Limb (tissue), 2 donors: ENCODE measurements around the gene DTD1.
A peak's percentile ranks its signal among the peaks of the same experiment; 100 is the strongest.

Experiments
- DNase-seq, 2 donors: peaks; one replicate each; pipeline ENCODE4 v3.0.0-alpha.2; 2016; ENCODE audit errors: extremely low spot score in 2 of 2

Gene DTD1

DNA sequence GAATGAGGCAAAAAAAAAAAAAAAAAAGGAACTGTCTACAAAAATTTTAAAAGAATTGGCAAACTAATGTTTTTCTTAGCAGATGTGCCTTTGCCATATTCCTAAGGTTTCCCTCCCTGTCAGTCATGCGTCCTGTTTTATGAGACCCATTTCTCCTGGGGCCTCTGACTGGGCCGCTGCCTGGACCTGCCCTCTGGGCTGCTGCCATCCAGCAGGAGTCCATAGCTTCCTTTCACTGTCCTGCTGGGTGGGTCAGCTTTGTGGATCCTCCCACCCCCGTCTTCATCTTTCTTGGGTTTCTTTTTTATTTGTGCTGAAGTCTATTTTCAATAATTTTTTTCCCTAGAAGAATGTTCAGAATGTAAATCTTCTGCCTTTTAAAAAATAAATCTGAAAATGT is 114.9 kb downstream of the DTD1 start:
- no peak for DNase-seq

DNA sequence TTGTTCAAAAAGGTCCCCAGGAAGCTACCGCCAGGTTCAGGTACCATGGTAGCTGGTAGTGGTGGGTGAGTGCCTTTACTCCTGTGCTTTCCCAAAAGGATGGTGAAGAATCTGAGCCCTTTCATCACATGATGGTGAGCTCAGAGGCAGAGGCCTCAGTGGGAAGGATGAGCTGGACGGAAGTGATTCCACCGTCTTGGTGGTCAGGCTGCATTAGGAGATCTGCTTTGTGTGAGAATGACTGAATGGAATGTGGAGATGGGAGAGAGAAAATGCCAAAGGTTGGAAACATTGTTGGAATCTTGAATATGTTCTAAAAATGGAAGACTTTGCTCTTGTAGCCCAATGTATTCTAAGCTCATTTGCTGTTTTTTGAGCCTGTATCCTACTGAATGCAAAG is 117.6 kb downstream of the DTD1 start:
- no peak for DNase-seq

DNA sequence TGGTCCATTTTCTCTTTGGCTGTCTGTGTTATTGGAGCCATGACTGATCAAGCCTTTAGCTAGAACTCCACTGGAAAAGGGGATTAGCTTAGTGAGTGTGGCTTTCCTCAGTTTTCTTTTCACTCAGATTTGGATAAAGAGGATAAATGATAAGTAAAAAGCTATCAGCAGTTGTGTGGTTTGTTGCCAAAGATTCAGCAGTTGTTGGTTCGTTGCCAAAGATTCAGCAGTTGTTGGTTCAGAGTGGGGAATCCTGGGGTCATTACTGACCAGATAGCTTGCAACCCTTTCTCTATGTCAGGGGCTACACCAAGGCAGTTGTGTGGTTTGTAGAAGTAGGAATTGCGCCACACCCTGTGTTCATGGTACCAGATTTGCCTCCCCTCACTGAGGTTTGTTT is 118.1 kb downstream of the DTD1 start:
- DNase-seq = no peak

DNA sequence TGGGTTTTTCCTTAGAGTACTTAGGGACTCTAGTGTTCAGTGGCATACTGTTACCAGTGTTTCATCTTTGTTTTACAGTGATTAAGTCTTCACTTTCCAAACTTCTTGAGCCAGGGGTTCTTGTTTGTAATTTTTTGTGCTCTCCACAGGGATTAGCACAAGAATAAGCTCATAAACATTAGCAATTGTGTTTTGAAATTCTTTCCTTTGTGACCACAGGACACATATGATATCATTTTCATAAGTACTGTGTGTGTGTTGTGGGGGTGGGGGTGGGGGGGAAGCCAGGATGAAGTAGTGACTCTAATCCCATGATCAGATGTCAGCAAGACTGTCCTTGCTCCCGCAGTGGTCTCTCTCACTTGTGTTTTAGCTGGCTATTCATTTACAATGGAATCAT is 124.3 kb downstream of the DTD1 start:
- no peak for DNase-seq

DNA sequence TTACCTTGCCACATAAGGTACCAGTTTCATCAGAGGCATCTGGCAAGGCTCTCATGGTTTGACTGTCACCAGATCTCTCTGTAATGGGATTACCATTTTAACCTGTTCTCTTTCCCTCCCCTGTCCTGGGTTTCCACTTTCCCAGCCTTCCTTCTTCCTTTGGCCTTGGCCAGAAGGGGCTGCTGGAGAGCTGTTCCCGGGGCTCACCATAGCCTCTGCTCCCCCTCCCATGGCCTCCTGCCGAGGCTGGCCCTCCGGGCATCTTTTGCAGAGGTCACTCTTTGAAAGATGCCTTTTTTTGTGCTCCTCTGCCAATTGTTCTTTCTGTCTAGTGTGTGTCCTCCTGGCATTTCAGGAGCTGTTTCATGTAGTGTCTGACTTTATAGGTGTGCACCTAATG is 125.0 kb downstream of the DTD1 start:
- no peak for DNase-seq

DNA sequence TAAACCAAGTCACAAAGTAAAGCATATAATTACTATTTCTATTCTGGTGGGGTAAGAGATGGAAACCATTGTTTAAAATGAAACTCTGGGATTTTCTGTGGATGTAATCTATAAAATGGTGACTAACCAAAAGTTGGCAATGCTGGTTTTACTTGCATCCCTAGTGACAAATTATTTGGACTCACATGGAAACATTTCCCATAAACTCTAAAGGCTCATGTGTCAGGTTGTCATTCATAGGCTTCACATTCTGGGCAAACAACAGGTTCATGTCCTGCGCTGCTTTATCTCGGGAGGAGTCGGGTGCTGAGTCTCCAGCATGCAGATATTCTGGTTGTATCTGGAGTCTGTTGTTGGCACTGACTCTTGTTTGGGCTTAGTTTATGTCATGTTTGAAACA is 127.7 kb downstream of the DTD1 start:
- no peak for DNase-seq

DNA sequence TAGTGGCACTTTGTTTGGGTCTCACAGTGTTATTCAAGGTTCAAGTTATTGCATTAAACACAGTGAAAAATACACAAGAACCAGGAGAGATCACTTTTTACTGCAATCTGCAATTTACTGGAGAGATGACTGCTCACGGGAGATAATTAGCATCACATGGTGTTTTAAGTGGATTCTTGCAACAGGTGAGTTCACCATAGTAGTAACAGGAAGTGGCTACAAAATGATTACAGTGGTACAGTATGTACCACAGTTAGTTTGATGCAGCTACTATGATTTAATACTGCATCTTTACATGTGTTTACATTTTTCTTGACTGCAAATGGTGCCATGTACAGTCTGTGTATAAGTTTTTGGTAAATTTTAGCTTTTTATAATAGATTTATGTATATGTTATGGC is 129.2 kb downstream of the DTD1 start:
- no peak for DNase-seq

DNA sequence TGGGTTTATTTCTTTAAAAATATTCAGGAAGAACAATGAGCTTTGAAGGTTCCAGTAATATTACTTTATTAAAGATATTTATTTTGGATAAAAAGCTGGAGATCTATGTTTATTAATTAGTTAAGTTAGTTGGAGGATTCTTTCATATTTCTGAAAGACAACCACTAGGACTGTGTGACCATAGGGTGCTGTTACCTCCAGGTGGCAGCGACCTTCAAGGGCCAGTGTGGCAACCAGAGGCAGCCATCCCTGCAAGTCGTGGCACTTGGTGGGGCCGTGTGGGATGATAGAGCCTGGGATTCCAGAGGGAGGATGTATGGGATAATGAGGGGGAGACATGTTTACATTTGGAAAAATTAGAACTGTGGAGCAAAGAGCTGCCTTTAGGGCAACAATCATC is 130.3 kb downstream of the DTD1 start:
- DNase-seq = peak in 1 of 2 donors; percentile 13

DNA sequence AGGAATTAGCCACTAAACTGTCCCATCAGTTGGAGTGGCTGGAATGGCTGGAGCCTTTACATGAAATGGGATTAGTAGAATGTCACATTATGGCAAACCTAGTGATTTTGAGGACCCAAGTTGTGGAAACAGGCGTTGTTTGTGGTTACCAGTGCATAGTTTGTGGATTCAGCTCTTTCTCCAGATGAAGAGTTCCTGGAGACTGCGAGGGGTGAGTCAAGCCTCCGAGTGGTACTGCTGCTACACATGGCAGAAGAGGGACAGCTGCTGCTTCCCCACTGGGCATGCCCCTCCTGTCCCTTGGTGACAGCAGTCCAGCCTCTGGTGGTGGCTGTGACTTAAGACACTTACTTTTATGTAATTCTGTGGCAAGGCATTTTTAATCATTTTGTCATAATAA is 131.6 kb downstream of the DTD1 start:
- no peak for DNase-seq

DNA sequence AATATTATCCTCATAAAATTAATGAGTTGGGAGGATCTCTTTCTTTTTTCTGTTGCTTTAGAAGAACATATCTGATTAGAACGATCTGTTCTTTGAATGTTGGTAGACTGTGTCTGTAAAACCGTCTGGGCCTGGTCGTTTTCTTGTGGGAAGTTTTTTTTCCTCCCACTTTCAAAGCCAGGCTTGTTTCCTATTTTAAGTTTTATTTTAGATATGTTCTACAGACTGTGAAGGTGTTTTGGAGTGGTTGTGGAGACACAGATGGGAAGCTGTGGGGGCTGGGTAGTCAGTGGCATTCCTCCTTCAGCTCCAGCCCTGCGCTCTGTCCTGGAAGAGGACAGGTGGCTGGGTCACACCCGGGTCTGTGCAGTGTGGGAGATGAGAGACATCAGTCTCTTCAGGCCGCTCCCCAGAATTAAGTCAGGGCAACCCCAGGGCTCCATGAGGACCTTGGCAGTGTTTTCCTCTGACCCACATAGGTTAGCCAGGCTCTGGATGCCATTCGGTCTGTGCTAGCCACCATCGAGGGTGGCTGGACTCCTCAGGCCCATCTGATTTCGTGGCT is 133.8 kb downstream of the DTD1 start:
- peak in 1 of 2 donors; percentile 11 for DNase-seq

DNA sequence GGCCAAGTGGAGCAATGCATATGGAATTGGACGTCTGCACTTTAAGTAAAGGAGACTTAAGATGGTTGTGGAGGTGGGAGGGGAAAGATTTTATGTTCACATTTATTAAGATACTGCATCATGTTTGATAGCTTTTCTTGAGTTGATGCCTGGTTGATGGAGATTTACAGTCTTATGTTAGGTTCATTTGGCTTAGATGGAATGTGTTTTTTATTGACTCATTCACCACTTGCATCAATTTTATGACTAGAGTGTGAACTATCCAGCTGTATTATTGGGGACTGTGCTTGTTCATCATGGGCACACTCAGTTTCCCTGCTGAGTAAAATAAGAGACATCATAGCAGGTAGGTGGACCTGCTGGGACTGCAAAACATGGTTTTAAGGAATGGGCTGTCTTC is 134.5 kb downstream of the DTD1 start:
- no peak for DNase-seq

DNA sequence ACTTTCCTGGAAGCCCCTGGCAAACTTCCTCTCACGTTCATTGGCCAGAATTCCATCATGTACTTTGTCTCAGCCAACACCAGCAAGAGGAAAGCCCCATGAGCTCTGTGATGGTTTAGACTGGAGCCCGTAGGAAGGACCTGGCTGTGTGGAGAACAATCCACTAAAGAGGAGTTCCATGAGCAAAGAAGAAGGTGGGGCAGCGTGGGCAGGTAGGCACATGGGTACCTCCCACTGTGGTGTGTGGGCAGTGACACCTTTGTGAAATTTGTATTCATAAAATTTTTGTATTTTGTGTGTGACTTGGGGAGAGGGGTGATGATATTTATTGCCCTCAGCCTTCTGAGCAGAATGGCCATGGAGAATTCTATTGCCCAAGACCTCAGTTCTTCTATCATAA is 136.2 kb downstream of the DTD1 start:
- no peak for DNase-seq

DNA sequence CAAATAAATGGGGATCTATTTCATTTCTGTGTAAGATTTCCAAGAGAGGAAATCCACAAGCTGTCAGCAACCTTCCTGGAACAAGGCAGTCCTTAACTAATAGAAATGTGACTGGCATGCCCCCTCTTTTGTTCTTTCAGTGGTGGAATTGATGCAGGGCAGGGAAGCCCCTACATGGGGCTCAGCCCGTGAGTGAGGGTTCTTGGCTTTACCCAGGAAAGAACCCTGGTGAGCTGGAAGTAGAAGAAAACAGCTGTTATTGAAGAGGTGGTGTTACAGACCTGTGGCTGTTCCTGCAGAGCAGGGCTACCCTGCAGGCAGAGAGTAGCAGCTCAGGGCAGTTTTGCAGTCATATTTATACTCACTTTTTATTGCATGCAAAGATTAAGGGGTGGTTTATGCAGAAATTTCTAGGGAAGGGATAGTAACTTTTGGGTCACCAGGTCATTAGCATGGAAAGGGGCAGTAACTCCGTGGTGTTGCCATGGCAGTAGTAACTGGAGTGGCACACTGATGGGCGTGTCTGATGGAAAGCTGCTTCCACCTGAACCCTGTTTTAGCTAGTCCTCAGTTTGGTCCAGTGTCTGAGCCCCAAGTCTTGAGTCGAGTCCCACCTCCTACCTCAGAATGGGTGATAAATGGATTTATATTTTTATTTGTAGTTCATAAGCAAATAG is 137.1 kb downstream of the DTD1 start:
- DNase-seq = no peak

DNA sequence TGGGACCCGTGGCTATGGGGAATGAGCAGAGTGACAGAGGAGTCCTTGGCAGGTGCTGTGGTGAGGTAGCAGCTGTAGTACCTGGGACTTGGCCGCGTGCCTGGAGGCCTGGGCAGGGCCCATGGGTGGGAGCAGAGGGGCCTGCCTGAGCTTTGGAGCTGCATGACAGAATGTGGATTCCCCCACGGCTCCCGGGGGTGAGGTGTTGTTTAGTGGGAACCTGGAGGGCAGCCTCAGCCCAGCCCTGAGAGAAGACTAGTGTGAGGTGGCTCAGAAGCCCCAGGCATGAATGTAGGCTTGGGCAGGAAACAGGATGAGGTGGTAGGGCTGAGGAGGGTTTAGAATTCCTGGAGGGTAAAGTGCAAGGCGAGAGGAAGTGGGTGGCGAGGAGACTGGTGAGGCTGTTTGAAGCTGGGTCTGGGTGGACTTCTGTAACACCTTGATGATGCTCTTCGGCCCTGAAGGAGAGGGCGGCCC is 139.2 kb downstream of the DTD1 start:
- DNase-seq = no peak

DNA sequence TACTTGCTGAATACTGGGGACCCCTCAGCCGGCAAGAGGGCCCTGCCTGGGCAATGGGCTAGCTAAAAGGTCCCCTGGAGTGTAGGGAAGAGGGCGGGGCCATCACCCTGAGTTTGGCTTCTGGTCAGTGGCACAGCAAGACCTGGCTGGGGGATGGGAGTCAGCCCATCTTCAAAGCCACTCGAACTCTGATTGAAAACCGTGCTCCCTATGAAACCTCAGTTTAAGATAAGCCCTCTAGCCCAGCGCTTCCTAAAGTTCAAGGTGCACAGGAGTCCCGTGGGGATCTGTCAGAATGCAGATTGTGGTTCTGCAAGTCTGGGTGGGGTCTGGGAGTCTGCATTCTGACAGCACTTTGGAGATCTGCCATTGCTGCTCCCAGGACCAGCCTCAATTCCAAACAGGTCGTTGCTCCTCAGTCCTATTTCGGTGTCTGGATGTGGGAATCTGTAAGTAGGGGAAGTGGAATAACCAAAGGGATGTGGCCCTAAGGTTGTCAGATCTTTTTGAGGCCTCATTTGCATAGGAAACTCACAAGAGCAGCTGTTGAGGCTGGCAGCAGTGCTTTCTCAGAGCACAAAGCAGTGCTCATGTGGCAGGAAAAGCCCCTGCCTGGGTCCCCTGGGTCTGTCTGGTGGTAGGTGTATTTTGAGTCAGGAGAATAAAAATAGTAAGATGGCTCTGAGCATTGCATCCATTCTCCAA is 140.5 kb downstream of the DTD1 start:
- peak in 1 of 2 donors; percentile 20 for DNase-seq

DNA sequence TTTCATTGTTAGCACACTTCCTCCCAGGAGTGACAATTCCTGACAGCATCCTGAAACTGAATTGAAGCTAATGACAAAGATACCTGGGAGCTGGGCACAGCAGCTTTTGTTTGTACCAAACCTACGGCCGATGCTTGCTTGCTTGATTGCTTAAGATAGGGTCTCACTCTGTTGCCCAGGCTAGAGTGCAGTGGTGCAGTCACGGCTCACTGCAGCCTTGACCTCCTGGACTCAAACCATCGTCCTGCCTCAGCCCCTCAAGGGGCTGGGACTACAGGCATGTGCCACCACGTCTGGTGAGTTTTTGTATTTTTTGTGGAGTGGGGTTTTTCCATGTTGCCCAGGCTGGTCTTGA is 141.0 kb downstream of the DTD1 start:
- DNase-seq = no peak

DNA sequence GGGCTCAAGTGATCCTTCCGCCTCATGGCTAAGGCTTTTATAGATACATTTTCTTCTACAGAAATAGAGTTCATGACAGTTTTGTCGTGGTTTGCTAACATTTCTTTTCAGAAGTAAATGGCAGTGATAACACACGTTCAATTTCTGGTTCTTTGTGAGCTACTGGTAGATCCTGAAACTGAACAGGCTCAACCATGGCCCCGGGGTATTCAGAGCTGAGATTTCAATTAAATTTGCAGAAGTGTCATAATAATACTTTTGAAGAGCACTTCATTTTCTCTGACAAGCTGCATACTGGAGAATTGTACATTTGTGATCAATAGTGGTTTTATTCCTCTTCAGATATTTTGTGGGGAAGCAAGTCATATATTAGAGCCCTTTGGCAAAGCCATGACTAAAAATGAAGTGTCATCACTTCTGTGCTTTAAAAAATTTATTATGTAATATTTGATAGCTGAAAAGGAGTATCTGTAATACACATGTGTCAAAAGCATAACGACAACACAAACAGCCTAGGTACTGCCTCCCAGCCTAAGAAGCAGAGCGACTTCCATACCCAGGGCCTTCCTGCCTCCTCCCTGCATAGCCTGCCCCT is 141.5 kb downstream of the DTD1 start:
- no peak for DNase-seq

DNA sequence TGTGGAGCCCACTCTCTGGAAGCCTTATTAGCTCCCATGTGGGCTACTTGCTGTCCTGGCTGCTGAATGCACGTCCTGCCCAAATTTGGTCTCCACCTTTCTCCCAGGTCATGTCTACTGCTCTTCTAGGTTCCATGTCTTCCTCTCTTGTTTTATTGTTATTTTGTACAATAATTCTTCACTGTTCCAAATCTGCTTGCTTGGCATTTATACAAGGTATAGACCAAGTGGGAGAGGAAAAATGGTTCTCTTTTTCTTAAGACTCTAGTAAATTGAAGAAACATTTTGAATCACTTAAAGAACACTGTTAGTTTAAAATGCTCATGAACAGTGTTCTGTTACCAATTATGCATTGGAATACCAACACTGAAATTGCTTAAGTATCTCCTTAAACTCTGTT is 144.1 kb downstream of the DTD1 start:
- DNase-seq = no peak

DNA sequence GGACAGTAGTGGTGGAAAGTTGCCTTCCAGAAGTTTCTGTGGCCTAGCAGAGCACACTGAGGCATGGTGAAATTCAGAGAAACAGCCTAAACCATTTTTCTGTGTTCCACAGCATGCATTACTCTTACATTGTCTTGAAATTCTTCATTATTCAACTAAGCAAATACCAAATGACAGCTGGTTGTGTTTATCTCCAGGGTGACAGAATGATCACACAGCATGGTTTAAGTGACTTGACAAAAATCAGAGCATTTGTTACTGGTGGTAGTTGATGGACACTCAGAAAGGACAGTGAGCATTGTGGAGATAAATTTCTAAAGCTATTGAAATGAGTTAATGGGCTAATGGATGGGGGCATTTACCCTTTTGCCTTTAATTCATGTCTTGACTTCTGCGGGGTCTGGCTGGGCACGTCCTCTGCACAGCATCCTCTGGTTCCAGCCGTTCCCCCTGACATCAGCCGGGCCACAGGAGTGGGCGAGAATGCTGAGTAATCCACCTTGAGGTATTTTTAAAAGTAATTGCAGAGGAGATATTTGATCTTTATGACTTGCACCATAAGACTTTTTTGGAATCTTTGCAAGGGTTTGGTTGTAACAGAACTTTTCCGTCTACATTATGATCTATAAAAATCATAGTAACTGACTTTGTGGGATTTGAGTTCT is 146.8 kb downstream of the DTD1 start:
- DNase-seq = no peak

DNA sequence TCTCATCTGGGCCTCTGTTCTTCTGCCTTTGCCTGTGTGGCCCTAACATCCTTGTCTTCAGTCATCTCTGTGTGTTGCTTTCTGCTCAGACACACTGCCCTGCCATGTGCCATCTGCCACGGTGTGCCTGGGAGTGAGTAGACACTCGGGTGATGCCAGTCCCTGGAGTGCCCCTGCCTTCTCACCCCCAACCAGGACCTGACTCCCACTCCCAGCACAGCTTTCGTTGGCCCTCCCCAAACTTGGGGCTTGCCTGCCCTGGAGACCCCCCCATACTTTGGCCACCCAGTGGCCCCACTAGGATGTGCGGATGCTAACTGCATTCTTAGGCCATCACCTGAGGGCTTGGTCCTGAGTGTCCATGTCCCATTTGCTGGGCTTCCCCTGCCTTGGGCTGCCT is 149.3 kb downstream of the DTD1 start:
- no peak for DNase-seq

DNA sequence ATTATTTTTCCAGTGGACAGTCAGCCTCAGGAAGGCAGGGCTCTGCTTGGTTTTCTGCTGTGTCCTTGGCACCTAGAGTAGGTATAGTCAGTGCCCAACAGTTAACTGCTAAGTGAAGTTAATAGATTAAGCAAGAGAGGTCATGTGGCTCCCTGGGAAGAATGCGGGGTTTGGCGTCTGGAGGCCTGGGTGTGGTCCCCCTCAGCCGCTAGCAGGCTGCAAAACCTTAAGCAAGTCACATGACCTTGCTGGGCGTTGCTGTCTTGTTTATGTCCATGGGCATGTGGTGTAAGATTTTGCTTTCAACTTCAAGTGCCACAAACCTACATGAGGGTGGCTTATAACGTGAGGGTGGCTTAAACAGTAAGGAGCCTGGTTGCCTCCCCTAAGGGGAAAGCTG is 150.2 kb downstream of the DTD1 start:
- no peak for DNase-seq

DNA sequence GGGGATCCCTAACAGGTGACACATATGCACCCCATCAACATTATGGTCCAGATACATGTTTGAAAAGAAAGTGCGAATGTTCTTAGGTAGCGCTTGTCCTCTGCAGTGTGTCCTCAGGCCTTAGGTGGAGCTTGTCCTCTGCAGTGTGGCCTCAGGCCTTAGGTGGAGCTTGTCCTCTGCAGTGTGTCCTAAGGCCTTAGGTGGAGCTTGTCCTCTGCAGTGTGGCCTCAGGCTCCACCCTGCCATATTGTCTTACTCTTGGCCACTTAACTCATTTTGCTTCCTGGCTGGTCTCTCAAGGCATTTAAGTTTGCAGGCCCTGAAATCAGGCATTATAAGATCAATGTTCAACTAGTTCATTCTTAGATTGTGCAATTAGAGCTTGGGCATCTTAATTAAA is 151.0 kb downstream of the DTD1 start:
- DNase-seq = no peak
